ENCODE results near the gene ZNF592.

The ZNF592 gene

DNA sequence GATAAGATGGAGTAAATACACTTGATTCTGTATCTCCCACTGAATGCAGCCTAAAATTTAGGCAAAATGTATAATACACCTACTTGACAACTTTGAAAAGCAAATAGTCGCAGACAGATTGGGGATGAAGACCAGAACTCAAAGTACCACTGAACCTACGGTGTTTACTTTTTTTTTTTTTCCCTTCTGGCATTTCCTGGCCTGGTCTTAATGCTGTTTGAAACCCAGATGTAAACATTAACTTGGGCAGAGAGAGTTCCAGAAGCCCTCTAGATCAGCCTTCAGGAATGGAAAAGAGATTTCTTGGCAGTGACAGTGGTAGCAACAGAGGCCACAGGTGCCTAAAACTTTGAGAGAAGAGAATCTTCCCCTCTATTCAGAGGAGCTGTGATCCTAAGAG, 96.6 kb downstream of the ZNF592 start:
- ATAC-seq, result no peak
- TF ChIP-seq TCF4 (CRISPR knock-in tag; IDR thresholded peaks at IDR 0.05; ENCODE audit: borderline replicate concordance) (no peak), OSR1 (CRISPR knock-in tag; IDR thresholded peaks at IDR 0.05) (no peak), PPARA (CRISPR knock-in tag; IDR thresholded peaks at IDR 0.05; ENCODE audit: borderline replicate concordance) (no peak), ZNF70 (CRISPR knock-in tag; IDR thresholded peaks at IDR 0.05) (no peak), ZNF565 (CRISPR knock-in tag; conservative IDR thresholded peaks at IDR 0.05; ENCODE audit: low read depth) (no peak), ESRRG (CRISPR knock-in tag; IDR thresholded peaks at IDR 0.05) (no peak), ISL1 (CRISPR knock-in tag; IDR thresholded peaks at IDR 0.05) (no peak)

- ATAC-seq, result peak; percentile 61
These were observed 97.2 kb downstream of the ZNF592 start for GRCh38 chr15:84845631-84846030.

GRCh38 chr15:84846269-84846668, 97.9 kb downstream of the ZNF592 start:
- ATAC-seq, result no peak
- TF ChIP-seq ZNF565 (CRISPR knock-in tag; conservative IDR thresholded peaks at IDR 0.05; ENCODE audit: low read depth) (no peak), ZFP30 (CRISPR knock-in tag; IDR thresholded peaks at IDR 0.05) (no peak), ARNTL (CRISPR knock-in tag; IDR thresholded peaks at IDR 0.05; ENCODE audit: borderline replicate concordance, low read depth) (no peak), ZNF70 (CRISPR knock-in tag; IDR thresholded peaks at IDR 0.05) (no peak), BACH2 (CRISPR knock-in tag; IDR thresholded peaks at IDR 0.05; ENCODE audit: borderline replicate concordance) (no peak), ISL1 (CRISPR knock-in tag; IDR thresholded peaks at IDR 0.05) (no peak), PPARA (CRISPR knock-in tag; IDR thresholded peaks at IDR 0.05; ENCODE audit: borderline replicate concordance) (no peak), CSDC2 (CRISPR knock-in tag; IDR thresholded peaks at IDR 0.05) (no peak), SNAI2 (CRISPR knock-in tag; IDR thresholded peaks at IDR 0.05) (no peak), GLIS3 (CRISPR knock-in tag; IDR thresholded peaks at IDR 0.05) (no peak), TSHZ2 (CRISPR knock-in tag; IDR thresholded peaks at IDR 0.05) (no peak)

GRCh38 chr15:84847382-84847781, 99.0 kb downstream of the ZNF592 start:
- no peak for ATAC-seq
- TF ChIP-seq ARNTL (CRISPR knock-in tag; IDR thresholded peaks at IDR 0.05; ENCODE audit: borderline replicate concordance, low read depth), result no peak
- TF ChIP-seq PPARA (CRISPR knock-in tag; IDR thresholded peaks at IDR 0.05; ENCODE audit: borderline replicate concordance), result no peak
- no peak for TF ChIP-seq OSR1 (CRISPR knock-in tag; IDR thresholded peaks at IDR 0.05)
- TF ChIP-seq ZNF8 (CRISPR knock-in tag; IDR thresholded peaks at IDR 0.05), result no peak
- TF ChIP-seq TCF4 (CRISPR knock-in tag; IDR thresholded peaks at IDR 0.05; ENCODE audit: borderline replicate concordance), result no peak
- no peak for TF ChIP-seq RARB (CRISPR knock-in tag; IDR thresholded peaks at IDR 0.05)
- no peak for TF ChIP-seq ZNF70 (CRISPR knock-in tag; IDR thresholded peaks at IDR 0.05)
- TF ChIP-seq GLIS3 (CRISPR knock-in tag; IDR thresholded peaks at IDR 0.05), result no peak
- TF ChIP-seq TOX (CRISPR knock-in tag; IDR thresholded peaks at IDR 0.05; ENCODE audit: borderline replicate concordance), result no peak
- no peak for TF ChIP-seq CREB5 (CRISPR knock-in tag; IDR thresholded peaks at IDR 0.05; ENCODE audit: low read depth)
- TF ChIP-seq TSHZ2 (CRISPR knock-in tag; IDR thresholded peaks at IDR 0.05), result no peak

- ATAC-seq, result no peak
- no peak for TF ChIP-seq ZC3H10 (CRISPR knock-in tag; IDR thresholded peaks at IDR 0.05)
- TF ChIP-seq ZFP30 (CRISPR knock-in tag; IDR thresholded peaks at IDR 0.05), result no peak
- no peak for TF ChIP-seq BACH2 (CRISPR knock-in tag; IDR thresholded peaks at IDR 0.05; ENCODE audit: borderline replicate concordance)
- TF ChIP-seq OSR1 (CRISPR knock-in tag; IDR thresholded peaks at IDR 0.05), result no peak
- no peak for TF ChIP-seq ZNF70 (CRISPR knock-in tag; IDR thresholded peaks at IDR 0.05)
- no peak for TF ChIP-seq TSHZ2 (CRISPR knock-in tag; IDR thresholded peaks at IDR 0.05)
- TF ChIP-seq, protein P1, sequence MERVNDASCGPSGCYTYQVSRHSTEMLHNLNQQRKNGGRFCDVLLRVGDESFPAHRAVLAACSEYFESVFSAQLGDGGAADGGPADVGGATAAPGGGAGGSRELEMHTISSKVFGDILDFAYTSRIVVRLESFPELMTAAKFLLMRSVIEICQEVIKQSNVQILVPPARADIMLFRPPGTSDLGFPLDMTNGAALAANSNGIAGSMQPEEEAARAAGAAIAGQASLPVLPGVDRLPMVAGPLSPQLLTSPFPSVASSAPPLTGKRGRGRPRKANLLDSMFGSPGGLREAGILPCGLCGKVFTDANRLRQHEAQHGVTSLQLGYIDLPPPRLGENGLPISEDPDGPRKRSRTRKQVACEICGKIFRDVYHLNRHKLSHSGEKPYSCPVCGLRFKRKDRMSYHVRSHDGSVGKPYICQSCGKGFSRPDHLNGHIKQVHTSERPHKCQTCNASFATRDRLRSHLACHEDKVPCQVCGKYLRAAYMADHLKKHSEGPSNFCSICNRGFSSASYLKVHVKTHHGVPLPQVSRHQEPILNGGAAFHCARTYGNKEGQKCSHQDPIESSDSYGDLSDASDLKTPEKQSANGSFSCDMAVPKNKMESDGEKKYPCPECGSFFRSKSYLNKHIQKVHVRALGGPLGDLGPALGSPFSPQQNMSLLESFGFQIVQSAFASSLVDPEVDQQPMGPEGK (CRISPR knock-in tag; IDR thresholded peaks at IDR 0.05; ENCODE audit: borderline replicate concordance), result no peak
- TF ChIP-seq CSDC2 (CRISPR knock-in tag; IDR thresholded peaks at IDR 0.05), result no peak
- no peak for TF ChIP-seq ZFP3 (CRISPR knock-in tag; IDR thresholded peaks at IDR 0.05)
- no peak for TF ChIP-seq ZNF8 (CRISPR knock-in tag; IDR thresholded peaks at IDR 0.05)
These were observed 103.8 kb downstream of the ZNF592 start for GRCh38 chr15:84852212-84852611.
